Cardiac fibroblast (primary cell): Measurements from ENCODE around the gene ABCC1.

Experiments used
- DNase-seq, 2 donors: peaks; one replicate each; pipeline versions ENCODE4 v3.0.0 to v3.0.0-alpha.2; 2010; ENCODE audit warnings: low read depth in 2 of 2
- H3K4me3 ChIP-seq, 2 donors: replicated peaks in 1 of 2; 1 replicate in 1 of 2; 2 replicates in 1 of 2; pipeline ENCODE4 v1.5.1; 2011; ENCODE audit warnings: low read depth in 2 of 2, low read length in 2 of 2, mild to moderate bottlenecking in 2 of 2, moderate library complexity in 1 of 2
- TF ChIP-seq, protein P1 (sequence below): IDR thresholded peaks from one replicate; pipeline ENCODE4 v1.5.1; 2011; ENCODE audit warnings: low read depth, mild to moderate bottlenecking, low read length, inconsistent platforms

ABCC1 gene

DNA sequence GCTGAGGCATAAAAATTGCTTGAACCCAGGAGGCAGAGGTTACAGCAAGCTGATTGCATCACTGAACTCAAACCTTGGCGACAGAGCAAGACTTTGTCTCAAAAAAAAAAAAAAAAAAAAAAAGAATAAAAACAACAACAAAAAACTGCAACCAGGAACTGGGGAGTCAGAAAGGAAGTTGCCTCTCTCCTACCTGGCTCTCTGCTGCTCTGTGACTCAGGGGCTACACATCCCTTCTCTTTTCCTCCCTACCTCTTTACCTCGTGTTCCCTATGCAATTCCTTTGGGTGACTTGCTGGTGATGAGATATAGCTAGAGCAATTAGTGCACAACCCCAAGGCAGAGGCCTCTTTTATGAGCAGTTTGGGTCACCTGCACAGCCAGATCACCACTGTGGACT is 95.9 kb downstream of the ABCC1 start:
- no peak overlapping the region for H3K4me3 ChIP-seq
- peak; percentile 47 to 59 for DNase-seq
- TF ChIP-seq, protein P1, sequence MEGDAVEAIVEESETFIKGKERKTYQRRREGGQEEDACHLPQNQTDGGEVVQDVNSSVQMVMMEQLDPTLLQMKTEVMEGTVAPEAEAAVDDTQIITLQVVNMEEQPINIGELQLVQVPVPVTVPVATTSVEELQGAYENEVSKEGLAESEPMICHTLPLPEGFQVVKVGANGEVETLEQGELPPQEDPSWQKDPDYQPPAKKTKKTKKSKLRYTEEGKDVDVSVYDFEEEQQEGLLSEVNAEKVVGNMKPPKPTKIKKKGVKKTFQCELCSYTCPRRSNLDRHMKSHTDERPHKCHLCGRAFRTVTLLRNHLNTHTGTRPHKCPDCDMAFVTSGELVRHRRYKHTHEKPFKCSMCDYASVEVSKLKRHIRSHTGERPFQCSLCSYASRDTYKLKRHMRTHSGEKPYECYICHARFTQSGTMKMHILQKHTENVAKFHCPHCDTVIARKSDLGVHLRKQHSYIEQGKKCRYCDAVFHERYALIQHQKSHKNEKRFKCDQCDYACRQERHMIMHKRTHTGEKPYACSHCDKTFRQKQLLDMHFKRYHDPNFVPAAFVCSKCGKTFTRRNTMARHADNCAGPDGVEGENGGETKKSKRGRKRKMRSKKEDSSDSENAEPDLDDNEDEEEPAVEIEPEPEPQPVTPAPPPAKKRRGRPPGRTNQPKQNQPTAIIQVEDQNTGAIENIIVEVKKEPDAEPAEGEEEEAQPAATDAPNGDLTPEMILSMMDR: no peak

DNA sequence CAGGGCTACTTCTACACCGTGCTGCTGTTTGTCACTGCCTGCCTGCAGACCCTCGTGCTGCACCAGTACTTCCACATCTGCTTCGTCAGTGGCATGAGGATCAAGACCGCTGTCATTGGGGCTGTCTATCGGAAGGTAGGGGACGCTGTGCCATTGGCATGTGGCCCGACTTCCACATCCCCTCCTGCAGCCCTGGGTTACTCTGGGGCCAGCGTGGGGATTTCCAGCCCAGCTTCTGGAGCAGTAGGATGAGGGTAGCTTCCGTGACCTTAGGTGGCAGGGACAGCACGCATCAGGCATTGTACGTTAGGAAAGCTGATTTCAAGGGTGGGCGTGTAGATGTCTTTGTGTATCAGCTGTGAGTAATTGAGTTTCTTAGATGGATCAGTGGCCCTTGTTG is 96.5 kb downstream of the ABCC1 start:
- TF ChIP-seq, protein P1: no peak
- H3K4me3 ChIP-seq: no peak overlapping the region
- DNase-seq: no peak

DNA sequence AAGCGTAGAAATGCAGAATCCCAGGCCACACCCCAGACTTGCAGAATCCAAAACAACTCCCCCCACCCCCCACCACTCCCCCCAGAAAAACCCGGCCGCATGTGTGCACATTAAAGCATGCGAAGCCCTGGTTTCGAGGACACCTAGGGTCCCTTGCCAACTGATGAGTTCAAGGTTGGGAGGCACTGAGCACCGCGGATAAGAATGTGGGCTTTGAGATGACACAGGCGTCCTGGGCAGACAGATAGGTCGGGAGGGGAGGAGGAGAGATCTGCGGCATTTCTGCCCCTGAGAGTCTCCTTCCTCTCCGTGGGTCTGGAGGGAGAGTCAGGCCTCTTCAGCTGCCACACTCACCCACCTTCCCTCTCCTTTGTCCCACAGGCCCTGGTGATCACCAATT is 98.3 kb downstream of the ABCC1 start:
- DNase-seq: no peak
- TF ChIP-seq, protein P1: no peak

DNA sequence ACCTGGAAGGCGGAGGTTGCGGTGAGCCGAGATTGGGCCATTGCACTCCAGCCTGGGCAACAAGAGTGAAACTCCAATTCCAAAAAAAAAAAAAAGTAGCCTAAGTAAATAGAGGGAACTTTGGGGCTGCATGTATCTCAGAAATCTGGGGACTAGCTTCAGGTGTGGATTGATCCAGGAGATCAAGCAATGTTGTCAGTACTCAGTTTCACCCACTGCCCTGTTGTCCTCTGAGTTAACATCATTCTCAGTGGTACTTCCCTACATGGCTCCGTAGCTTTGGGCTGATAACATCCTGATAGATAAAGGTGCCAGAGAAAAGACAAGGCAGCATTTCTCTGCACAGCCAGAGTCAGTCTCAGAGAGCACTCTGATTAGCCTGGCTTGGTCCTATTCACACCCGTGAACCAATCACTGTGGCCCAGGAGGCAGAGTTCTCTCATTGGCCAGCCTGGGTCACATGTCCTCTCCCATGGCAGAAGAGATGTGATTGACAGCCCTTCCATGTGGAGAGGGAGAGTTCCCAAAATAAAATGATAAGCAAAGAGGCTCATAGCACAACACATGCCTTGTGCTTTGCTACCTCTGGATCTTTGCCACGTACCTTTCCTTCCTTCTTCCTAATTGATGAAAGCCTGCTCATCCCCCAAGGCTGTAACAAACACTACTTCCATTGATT is 99.6 kb downstream of the ABCC1 start:
- TF ChIP-seq, protein P1: no peak
- no peak for DNase-seq
- H3K4me3 ChIP-seq: no peak overlapping the region

More for the DNA sequence above, 98.3 kb downstream of the ABCC1 start:
- H3K4me3 ChIP-seq: no peak overlapping the region

DNA sequence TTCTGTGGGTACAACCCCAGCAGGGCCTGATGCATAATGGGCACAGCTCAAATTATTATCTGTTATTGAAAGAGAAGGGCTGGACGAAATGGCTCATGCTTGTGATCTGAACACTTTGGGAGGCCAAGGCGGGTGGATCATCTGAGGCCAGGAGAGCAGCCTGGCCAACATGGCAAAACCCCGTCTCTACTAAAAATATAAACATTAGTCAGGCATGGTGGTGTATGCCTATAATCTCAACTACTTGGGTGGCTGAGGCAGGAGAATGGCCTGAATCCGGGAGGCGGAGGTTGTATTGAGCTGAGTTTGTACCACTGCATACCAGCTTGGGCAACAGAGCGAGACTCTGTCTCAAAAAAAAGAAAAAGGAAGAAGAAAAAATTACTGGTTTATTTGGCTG is 100.7 kb downstream of the ABCC1 start:
- TF ChIP-seq, protein P1: no peak
- no peak overlapping the region for H3K4me3 ChIP-seq
- no peak for DNase-seq

DNA sequence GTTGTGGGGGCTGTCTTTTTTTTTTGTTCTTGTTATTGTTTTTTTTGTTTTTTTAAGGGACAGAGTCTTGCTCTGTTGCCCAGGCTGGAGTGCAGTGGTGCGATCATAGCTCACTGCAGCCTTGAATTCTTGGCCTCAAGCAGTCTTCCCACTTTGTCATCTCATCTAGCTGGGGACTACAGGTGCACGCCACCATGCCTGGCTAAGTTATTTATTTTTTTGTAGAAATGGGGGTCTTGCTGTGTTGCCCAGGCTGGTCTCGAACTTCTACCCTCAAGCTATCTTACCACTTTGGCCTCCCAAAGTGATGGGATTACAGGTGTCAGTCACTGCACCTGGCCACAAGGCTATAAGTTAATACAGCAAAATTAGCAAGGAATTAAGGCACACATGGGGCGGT is 101.7 kb downstream of the ABCC1 start:
- H3K4me3 ChIP-seq: no peak overlapping the region
- no peak for DNase-seq
- TF ChIP-seq, protein P1: no peak

DNA sequence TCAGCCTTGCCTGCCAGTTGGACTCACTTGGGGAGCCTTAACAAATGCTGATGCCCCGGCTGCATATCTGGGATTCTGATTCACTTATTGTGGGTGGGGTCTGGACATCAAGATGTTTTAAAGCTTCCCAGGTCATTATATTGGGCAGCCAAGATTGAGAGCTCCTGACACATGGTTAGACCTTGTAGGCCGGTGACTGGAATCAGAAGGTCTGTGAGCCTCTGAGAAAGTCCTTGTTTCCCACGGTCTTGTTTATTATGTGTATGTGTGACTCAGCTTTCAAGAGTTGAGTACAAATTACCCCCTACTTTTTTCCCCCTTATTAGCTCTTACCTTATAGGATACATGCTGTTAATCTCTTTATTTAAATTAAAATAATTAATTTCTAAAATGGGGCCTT is 103.5 kb downstream of the ABCC1 start:
- no peak for DNase-seq
- TF ChIP-seq, protein P1: no peak
- no peak overlapping the region for H3K4me3 ChIP-seq
